PC-3 (cell line): Measurements from ENCODE around the gene NLRP12. TPM values are rescaled to one million over a fixed set of nuclear protein-coding genes. Genes with fewer than 3 reads are reported as not detected.

Experiments
- ATAC-seq: fragments of 200-7000 bp; cut with Tn5 transposase; 2 replicates; pipeline ENCODE4 v1.9.1; 2020; ENCODE audit warnings: mild to moderate bottlenecking, moderate library complexity
- BruUV-seq: library from RNA; stranded (reverse); fragments of 400-500 nt; replicated peaks from 2 replicates; lab custom pipeline; 2021; lab: Mats Ljungman, UMichigan
- CTCF ChIA-PET: fragments of 300-600 bp; sonication (Branson Sonifier 250); formaldehyde crosslinking; loops from one replicate; lab custom pipeline; 2022; ENCODE audit warnings: antibody characterized with exemption; lab: Charles Lee
- POLR2A ChIA-PET: fragments of 300-600 bp; sonication (Branson Sonifier 250); formaldehyde crosslinking; loops from one replicate; lab custom pipeline; 2022; ENCODE audit warnings: antibody characterized with exemption; ENCODE audit not compliant: unreplicated experiment; lab: Charles Lee
- DNase-seq: peaks from one replicate; pipeline ENCODE4 v3.0.0-alpha.2; 2015
- H2AFZ ChIP-seq: fragments of 300-600 bp; sonication (generic); 2 replicates; pipeline ENCODE4 v1.6.0; 2016; ENCODE audit warnings: antibody characterized with exemption, low read length
- H3F3A ChIP-seq: fragments of 300-600 bp; sonication (generic); one replicate; pipeline ENCODE4 v1.6.0; 2017; ENCODE audit warnings: antibody characterized with exemption, low read length, control low read depth, mild to moderate bottlenecking; ENCODE audit not compliant: unreplicated experiment
- H3K27ac ChIP-seq: fragments of 300-600 bp; sonication (generic); 2 replicates; pipeline ENCODE4 v1.5.1; 2016; ENCODE audit warnings: mild to moderate bottlenecking, low read length
- H3K27me3 ChIP-seq: fragments of 300-600 bp; sonication (generic); 2 replicates; pipeline ENCODE4 v1.6.1; 2016; ENCODE audit warnings: low read length, mixed read lengths
- H3K36me3 ChIP-seq: fragments of 300-600 bp; sonication (generic); 2 replicates; pipeline ENCODE4 v1.6.1; 2016; ENCODE audit warnings: low read depth, mixed run types, low read length, mixed read lengths
- H3K4me1 ChIP-seq: fragments of 300-600 bp; sonication (generic); 2 replicates; pipeline ENCODE4 v1.5.1; 2016; ENCODE audit warnings: low read length; ENCODE audit not compliant: insufficient read depth
- H3K4me2 ChIP-seq: fragments of 300-600 bp; sonication (generic); 2 replicates; pipeline ENCODE4 v1.6.0; 2016; ENCODE audit warnings: low read length
- H3K4me3 ChIP-seq: fragments of 300-600 bp; sonication (generic); 2 replicates; pipeline ENCODE4 v1.5.1; 2016; ENCODE audit warnings: mild to moderate bottlenecking, low read length, mixed read lengths
- H3K79me2 ChIP-seq: fragments of 300-600 bp; sonication (generic); 2 replicates; pipeline ENCODE4 v1.6.1; 2017; ENCODE audit warnings: low read length, mixed read lengths
- H3K9ac ChIP-seq: fragments of 300-600 bp; sonication (generic); 2 replicates; pipeline ENCODE4 v1.6.0; 2016; ENCODE audit warnings: mild to moderate bottlenecking, low read length
- H3K9me2 ChIP-seq: fragments of 300-600 bp; sonication (generic); replicated peaks from 2 replicates; pipeline ENCODE4 v1.6.1; 2016; ENCODE audit warnings: mixed run types, low read length, mixed read lengths
- H3K9me3 ChIP-seq: fragments of 300-600 bp; sonication (generic); 2 replicates; pipeline ENCODE4 v1.6.1; 2016; ENCODE audit warnings: low read length, mixed read lengths
- H4K20me1 ChIP-seq: fragments of 300-600 bp; sonication (generic); 2 replicates; pipeline ENCODE4 v1.6.1; 2016; ENCODE audit warnings: low read length, mixed read lengths
- CTCF ChIP-seq: fragments of 300-600 bp; sonication (generic); conservative IDR thresholded peaks from 2 replicates; pipeline ENCODE4 v1.5.1; 2017; ENCODE audit warnings: antibody characterized with exemption, low read depth, mild to moderate bottlenecking, low read length
- EZH2 ChIP-seq: fragments of 300-600 bp; sonication (generic); IDR thresholded peaks from one replicate; pipeline ENCODE4 v1.6.1; 2017; ENCODE audit warnings: antibody characterized with exemption, mild to moderate bottlenecking, low read length; ENCODE audit not compliant: unreplicated experiment
- EZH2phosphoT487 ChIP-seq: fragments of 300-600 bp; sonication (generic); IDR thresholded peaks from 2 replicates; pipeline ENCODE4 v1.6.1; 2018; ENCODE audit warnings: mild to moderate bottlenecking, antibody characterized with exemption, low read length, borderline replicate concordance
- intact Hi-C: fragments of 100-400 bp; cut with micrococcal nuclease; formaldehyde crosslinking; loops from 2 replicates; pipeline ENCODE4 v1.9.0; 2023
- total RNA-seq: library from RNA; depleted of rRNA; stranded (reverse); fragments of >200 nt; gene quantifications from 2 replicates; pipeline ENCODE4 v1.2.3, GENCODE V29; 2014

The NLRP12 gene
- total RNA-seq, 1 experiment from 2014 or later = not detected

- H3K4me1 ChIP-seq = no peaks in the 10 kb centered on the region
- no peak overlapping the region for H3K4me3 ChIP-seq
- H3K79me2 ChIP-seq = no peaks in the 10 kb centered on the region
- H3K36me3 ChIP-seq = no peaks in the 10 kb centered on the region
- H3K9ac ChIP-seq = no peak overlapping the region
- H2AFZ ChIP-seq = no peak overlapping the region
- ChIA-PET POLR2A (no interaction called here), CTCF (interaction anchor here (1.0 to 2.3 kb wide), 2 partner anchors 18 to 219 kb away, joined by 5 to 14 read pairs; no protein-coding TSS in a partner anchor)
- H3K27me3 ChIP-seq = no peaks in the 10 kb centered on the region
- no peaks in the 10 kb centered on the region for H3K9me2 ChIP-seq
- no TSS peak for BruUV-seq
- no peak for DNase-seq
- no peaks in the 10 kb centered on the region for H3F3A ChIP-seq
- no peaks in the 10 kb centered on the region for H4K20me1 ChIP-seq
- no peak overlapping the region for H3K4me2 ChIP-seq
- H3K9me3 ChIP-seq = no peaks in the 10 kb centered on the region
- no peak overlapping the region for H3K27ac ChIP-seq
- intact Hi-C loops = no loop called here
- TF ChIP-seq EZH2phosphoT487 = no peak
- TF ChIP-seq EZH2 = no peak
- TF ChIP-seq CTCF = no peak
- no peak for ATAC-seq
These were observed 13.2 kb downstream of the NLRP12 start for GRCh38 chr19:53810891-53811290.

- Histone ChIP-seq H3K9ac (no peak overlapping the region), H4K20me1 (no peaks in the 10 kb centered on the region), H3K27me3 (no peaks in the 10 kb centered on the region), H3K9me2 (no peaks in the 10 kb centered on the region), H3K79me2 (no peaks in the 10 kb centered on the region), H3K4me3 (no peak overlapping the region), H3F3A (no peaks in the 10 kb centered on the region), H3K9me3 (no peaks in the 10 kb centered on the region), H3K4me2 (no peak overlapping the region), H3K27ac (no peak overlapping the region), H2AFZ (no peak overlapping the region), H3K36me3 (no peaks in the 10 kb centered on the region), H3K4me1 (no peaks in the 10 kb centered on the region)
- ChIA-PET CTCF (interaction anchor here (0.6 to 2.3 kb wide), 3 partner anchors 10 to 220 kb away, joined by 5 to 14 read pairs (median 10); no protein-coding TSS in a partner anchor), POLR2A (no interaction called here)
- intact Hi-C loops = no loop called here
- TF ChIP-seq EZH2 = no peak
- ATAC-seq = no peak
- BruUV-seq = no TSS peak
- no peak for DNase-seq
These were observed 13.9 kb downstream of the NLRP12 start for GRCh38 chr19:53810187-53810546.

GRCh38 chr19:53809518-53810186 lies 14.5 kb downstream of the NLRP12 start:
- Histone ChIP-seq H3K27ac (no peak overlapping the region), H3K4me2 (no peak overlapping the region), H3K27me3 (no peaks in the 10 kb centered on the region), H3K9me2 (no peaks in the 10 kb centered on the region), H4K20me1 (no peaks in the 10 kb centered on the region), H3K36me3 (no peaks in the 10 kb centered on the region), H2AFZ (peak overlapping the region; percentile 22; the same call in 1 of the 2 replicates), H3K4me3 (no peak overlapping the region), H3K9ac (no peak overlapping the region), H3K9me3 (no peaks in the 10 kb centered on the region), H3K79me2 (no peaks in the 10 kb centered on the region), H3F3A (no peaks in the 10 kb centered on the region), H3K4me1 (no peaks in the 10 kb centered on the region)
- intact Hi-C loops = loop anchor here (2.0 to 10.0 kb wide), 3 partner anchors 31 to 425 kb away; no protein-coding TSS in a partner anchor
- TF ChIP-seq CTCF (peak; percentile 49), EZH2 (no peak)
- ChIA-PET CTCF (interaction anchor here (0.6 to 2.3 kb wide), 4 partner anchors 11 to 220 kb away, joined by 5 to 17 read pairs (median 12); no protein-coding TSS in a partner anchor), POLR2A (interaction anchor here (0.6 kb wide), 1 partner anchor 98 kb away, joined by 13 read pairs; no protein-coding TSS in a partner anchor)
- DNase-seq = peak; percentile 17
- no peak for ATAC-seq
- BruUV-seq = no TSS peak
